ENCODE measurements around the gene SLC38A8.

GRCh38 chr16:84061236-84061819 lies 18.7 kb upstream of the SLC38A8 start:
- no peak for TF ChIP-seq CTCF (IDR thresholded peaks at IDR 0.05)
- no peak for TF ChIP-seq POLR2A (IDR thresholded peaks at IDR 0.05)
- TF ChIP-seq POLR2AphosphoS5 (IDR thresholded peaks at IDR 0.05), result no peak
- no peak for TF ChIP-seq EP300 (IDR thresholded peaks at IDR 0.05)
